Naive thymus-derived CD8-positive, alpha-beta T cell (primary cell): ENCODE data around the gene GRIK1. TPM values are rescaled to one million over a fixed set of nuclear protein-coding genes. Genes with fewer than 3 reads are reported as not detected.
"Not testable (repeated sequence)": the region's sequence is repeated elsewhere in the genome, so short reads cannot be mapped to it uniquely, and the experiment has no call there.

Experiments used
- ATAC-seq, 2 donors: fragments of 150-1000 bp; cut with Tn5 transposase in 1 of 2; sonication (Bioruptor Pico), chemical (Tn5 transposase) in 1 of 2; 1 replicate in 1 of 2; 2 replicates in 1 of 2; pipeline ENCODE4 v1.10.0; 2021; ENCODE audit warnings: mild to moderate bottlenecking in 2 of 2, moderate library complexity in 2 of 2
- POLR2A ChIA-PET: fragments of 350-600 bp; sonication (Branson Sonifier 250); formaldehyde crosslinking; loops from one replicate; lab custom pipeline; 2021; ENCODE audit warnings: antibody characterized with exemption; lab: Charles Lee
- DNase-seq, 10 donors: peaks; one replicate each; pipeline versions ENCODE4 v3.0.0 to v3.0.0-alpha.2; 2020 to 2022
- H3K27ac Mint-ChIP-seq, 10 donors: one replicate each; pipeline ENCODE4 v1.8.0; 2020 to 2022; ENCODE audit warnings: mild to moderate bottlenecking in 10 of 10, mixed read lengths in 10 of 10, moderate library complexity in 4 of 10, inconsistent platforms in 1 of 10
- H3K27me3 Mint-ChIP-seq, 5 donors: one replicate each; pipeline ENCODE4 v1.8.0; 2021 to 2022; ENCODE audit warnings: mixed read lengths in 5 of 5
- H3K36me3 Mint-ChIP-seq, 3 donors: one replicate each; pipeline ENCODE4 v1.8.0; 2020 to 2022; ENCODE audit warnings: mixed read lengths in 3 of 3, mild to moderate bottlenecking in 2 of 3, inconsistent platforms in 1 of 3
- H3K4me1 Mint-ChIP-seq, 4 donors: one replicate each; pipeline ENCODE4 v1.8.0; 2021 to 2022; ENCODE audit warnings: mixed read lengths in 4 of 4
- H3K4me3 Mint-ChIP-seq, 10 donors: one replicate each; pipeline ENCODE4 v1.8.0; 2020 to 2022; ENCODE audit warnings: mild to moderate bottlenecking in 10 of 10, mixed read lengths in 10 of 10, moderate library complexity in 6 of 10, inconsistent platforms in 1 of 10
- H3K9me3 Mint-ChIP-seq, 9 donors: one replicate each; pipeline ENCODE4 v1.8.0; 2020 to 2022; ENCODE audit warnings: mixed read lengths in 9 of 9, mild to moderate bottlenecking in 3 of 9, inconsistent platforms in 1 of 9, moderate library complexity in 1 of 9
- polyA plus RNA-seq, 3 donors: library from polyadenylated mRNA; unstranded; fragments of 300-500 nt; fragmentation: Illumina TruSeq; gene quantifications; one replicate each; pipeline ENCODE4 v1.2.3, GENCODE V29; 2021
- total RNA-seq, 8 experiments: library from RNA in 2 of 8; stranded (reverse) in 2 of 8; gene quantifications; one replicate each; pipeline ENCODE4 v1.2.3 and lab custom pipeline; 2021 to 2026

Gene GRIK1
- total and polyA plus RNA-seq, 5 experiments from 2014 or later = 0.07 TPM; not detected in 4

DNA sequence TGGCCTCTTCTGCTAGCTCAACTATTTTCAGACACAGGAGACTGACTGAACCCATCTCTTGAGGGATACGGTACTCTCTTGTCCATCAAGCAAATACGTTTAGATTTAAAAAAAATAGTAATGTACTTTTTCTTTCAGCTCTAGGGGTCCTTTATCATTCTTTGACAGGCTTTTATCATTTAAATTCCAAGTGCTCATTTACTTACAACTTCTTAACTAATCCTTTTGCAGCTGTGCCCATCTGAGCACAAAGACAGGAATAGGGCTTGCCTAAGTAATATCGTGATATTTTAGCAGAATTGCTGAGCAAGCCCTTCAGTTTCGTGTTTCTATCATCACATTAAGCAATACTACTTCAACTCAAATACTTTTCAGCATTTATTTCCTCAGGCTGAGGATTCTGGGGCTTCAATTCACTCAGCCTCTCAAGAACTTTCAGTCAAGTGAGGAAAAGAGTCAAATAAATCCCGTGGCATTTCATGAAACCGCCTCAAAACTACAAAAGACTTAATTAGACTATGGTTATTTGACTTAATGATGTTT is 323.5 kb downstream of the GRIK1 start:
- DNase-seq = no peak
- Mint-ChIP-seq H3K27ac (no peak overlapping the region), H3K27me3 (no peaks in the 10 kb centered on the region), H3K4me1 (no peaks in the 10 kb centered on the region), H3K36me3 (peaks cover 2 to 9% (median 8%) of the 10 kb centered on the region in 3 donors), H3K4me3 (no peak overlapping the region), H3K9me3 (peaks cover 0 to 7% (median 2%) of the 10 kb centered on the region in 9 donors)
- POLR2A ChIA-PET = no interaction called here
- no peak for ATAC-seq

DNA sequence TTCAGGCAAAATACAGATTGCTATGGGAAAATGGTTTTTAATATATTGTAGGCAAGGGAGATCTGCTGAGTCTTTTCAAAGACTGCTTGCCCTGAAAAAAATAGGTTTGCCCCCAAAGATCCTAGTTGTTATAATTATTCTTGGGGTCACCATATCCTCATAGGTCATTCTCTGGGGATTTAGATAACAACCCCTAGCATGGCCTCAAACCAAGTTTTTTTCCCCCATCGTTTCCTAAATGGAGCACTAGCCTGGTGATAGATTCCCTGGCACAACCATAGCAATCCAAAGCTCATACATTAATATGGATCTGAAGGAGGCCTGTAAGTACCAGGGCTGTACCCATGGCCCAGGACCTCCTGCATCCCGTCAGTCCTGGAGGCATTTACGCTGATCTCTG is 325.9 kb downstream of the GRIK1 start:
- POLR2A ChIA-PET = no interaction called here
- no peak overlapping the region for H3K4me3 Mint-ChIP-seq
- H3K27me3 Mint-ChIP-seq = no peaks in the 10 kb centered on the region
- no peak for ATAC-seq
- H3K27ac Mint-ChIP-seq = peak overlapping the region in 1 of 10 donors; percentile 1
- H3K4me1 Mint-ChIP-seq = no peaks in the 10 kb centered on the region
- peaks cover 0 to 7% (median 2%) of the 10 kb centered on the region in 9 donors for H3K9me3 Mint-ChIP-seq
- no peak for DNase-seq
- peaks cover 3 to 17% (median 9%) of the 10 kb centered on the region in 3 donors for H3K36me3 Mint-ChIP-seq

DNA sequence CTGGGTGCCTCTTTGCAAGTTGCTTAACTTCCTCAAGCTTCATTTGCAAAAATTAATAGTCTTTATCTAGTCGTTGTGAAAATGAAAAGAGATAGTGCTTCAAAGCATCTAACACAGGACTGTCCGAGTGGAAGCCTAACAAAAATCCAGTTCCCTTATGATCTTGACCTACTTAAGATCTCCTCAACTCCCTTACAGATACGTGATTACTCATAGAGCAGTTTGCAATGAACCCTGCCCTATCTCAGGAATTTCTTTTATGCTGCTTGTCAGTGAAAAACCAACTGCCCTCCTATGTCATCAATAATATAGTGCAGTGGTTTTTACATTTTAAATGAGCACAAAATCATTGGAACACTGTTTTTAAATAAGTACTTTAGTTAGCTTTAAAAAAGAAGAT is 326.8 kb downstream of the GRIK1 start:
- H3K27ac Mint-ChIP-seq = no peak overlapping the region
- H3K4me1 Mint-ChIP-seq = no peaks in the 10 kb centered on the region
- POLR2A ChIA-PET = no interaction called here
- H3K9me3 Mint-ChIP-seq = peaks cover 0 to 5% (median 0%) of the 10 kb centered on the region in 9 donors
- no peaks in the 10 kb centered on the region for H3K27me3 Mint-ChIP-seq
- ATAC-seq = no peak
- H3K36me3 Mint-ChIP-seq = peaks cover 2 to 11% (median 4%) of the 10 kb centered on the region in 3 donors
- no peak overlapping the region for H3K4me3 Mint-ChIP-seq
- DNase-seq = no peak

DNA sequence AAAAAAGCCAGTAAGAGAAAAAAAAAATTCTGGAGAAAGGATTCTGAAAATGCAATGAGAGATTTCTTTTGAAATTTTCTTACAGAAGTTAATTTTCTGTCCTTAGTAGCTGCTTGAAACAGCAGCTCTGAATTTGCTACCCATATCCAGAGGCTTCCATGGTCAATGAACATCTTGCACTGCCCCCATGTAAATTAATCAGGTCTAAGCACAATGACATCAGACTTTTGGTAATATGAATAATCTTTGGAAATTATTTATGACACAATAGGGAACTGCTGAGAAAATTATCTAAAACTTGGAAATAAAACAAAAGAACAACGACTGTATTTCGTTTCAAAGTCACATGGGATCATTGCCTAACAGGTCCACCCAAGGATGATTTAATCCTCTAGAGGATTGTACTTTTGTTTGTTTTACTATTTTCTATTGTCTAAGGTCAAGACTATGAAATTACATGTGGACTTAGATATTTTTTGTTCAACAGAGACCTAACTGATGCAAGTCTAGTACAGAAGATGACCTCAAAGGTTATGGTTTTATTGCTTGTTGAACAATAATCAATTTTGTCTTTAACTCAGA is 328.9 kb downstream of the GRIK1 start:
- H3K36me3 Mint-ChIP-seq = peaks cover 4 to 9% (median 4%) of the 10 kb centered on the region in 3 donors
- POLR2A ChIA-PET = no interaction called here
- peaks cover 0 to 2% (median 0%) of the 10 kb centered on the region in 9 donors for H3K9me3 Mint-ChIP-seq
- no peaks in the 10 kb centered on the region for H3K4me1 Mint-ChIP-seq
- DNase-seq (no peak), ATAC-seq (no peak)
- H3K4me3 Mint-ChIP-seq = no peak overlapping the region
- no peaks in the 10 kb centered on the region for H3K27me3 Mint-ChIP-seq
- H3K27ac Mint-ChIP-seq = no peak overlapping the region

DNA sequence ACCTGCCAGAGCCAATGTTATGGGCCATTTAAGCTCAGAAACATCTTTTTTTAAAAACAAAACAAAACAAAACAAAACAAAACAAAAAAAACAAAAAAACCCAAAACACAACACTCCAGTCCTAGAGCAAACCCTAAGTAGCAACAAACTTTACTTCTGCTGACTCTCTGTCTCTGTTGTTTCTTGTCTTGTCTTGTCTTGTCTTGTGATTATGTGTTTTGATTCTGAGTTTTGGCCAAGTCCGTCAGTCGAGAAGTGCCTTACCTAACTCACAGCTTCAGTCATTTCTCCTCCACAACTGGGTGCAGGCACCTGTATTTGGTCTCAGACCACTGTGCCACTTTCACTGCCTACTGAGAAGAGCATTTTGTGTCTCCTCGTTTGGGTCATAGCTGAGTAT is 333.2 kb downstream of the GRIK1 start:
- no peak for DNase-seq
- Mint-ChIP-seq H3K27me3 (no peaks in the 10 kb centered on the region), H3K27ac (no peak overlapping the region), H3K9me3 (peaks cover 0 to 3% (median 0%) of the 10 kb centered on the region in 9 donors), H3K4me1 (no peaks in the 10 kb centered on the region), H3K4me3 (no peak overlapping the region), H3K36me3 (peaks cover 0 to 9% (median 7%) of the 10 kb centered on the region in 3 donors)
- no peak for ATAC-seq
- POLR2A ChIA-PET = no interaction called here

DNA sequence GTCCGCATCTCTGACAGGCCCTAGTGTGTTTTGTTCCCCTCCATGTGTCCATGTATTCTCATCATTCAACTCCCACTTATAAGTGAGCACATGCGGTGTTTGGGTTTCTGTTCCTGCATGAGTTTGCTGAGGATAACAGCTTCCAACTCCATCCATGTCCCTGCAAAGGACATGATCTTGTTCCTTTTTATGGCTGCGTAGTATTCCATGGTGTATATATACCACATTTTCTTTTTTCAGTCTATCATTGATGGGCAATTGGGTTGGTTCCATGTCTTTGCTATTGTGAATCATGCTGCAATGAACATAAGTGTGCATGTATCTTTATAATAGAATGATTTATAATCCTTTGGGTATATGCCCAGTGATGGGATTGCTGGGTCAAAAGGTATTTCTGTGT is 334.6 kb downstream of the GRIK1 start:
- H3K27ac Mint-ChIP-seq, POLR2A ChIA-PET, H3K27me3 Mint-ChIP-seq, H3K4me3 Mint-ChIP-seq, ATAC-seq, H3K9me3 Mint-ChIP-seq, H3K4me1 Mint-ChIP-seq, DNase-seq: not testable (repeated sequence)
- H3K36me3 Mint-ChIP-seq = peaks cover 0 to 12% (median 6%) of the 10 kb centered on the region in 3 donors

DNA sequence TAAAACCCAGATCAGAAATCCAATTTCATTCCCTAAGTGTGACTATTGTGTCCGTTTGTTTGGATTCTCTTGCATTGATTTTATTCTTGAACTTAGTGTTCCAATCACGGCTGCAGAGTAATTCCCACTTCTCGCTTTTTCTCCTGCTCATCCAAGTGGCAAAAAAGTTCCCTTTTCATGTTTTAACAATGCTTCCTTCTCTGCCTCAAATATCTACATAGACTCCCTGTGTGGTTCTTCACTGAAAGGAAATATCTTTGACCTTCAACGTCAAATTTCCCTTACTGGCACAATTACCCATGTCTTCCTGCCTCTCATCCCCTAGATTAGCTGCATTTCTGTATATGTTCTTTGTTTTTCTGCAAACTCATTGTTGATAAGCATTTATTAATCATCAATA is 335.7 kb downstream of the GRIK1 start:
- no peak for ATAC-seq
- no peaks in the 10 kb centered on the region for H3K27me3 Mint-ChIP-seq
- H3K4me1 Mint-ChIP-seq = no peaks in the 10 kb centered on the region
- POLR2A ChIA-PET = no interaction called here
- DNase-seq = no peak
- no peak overlapping the region for H3K4me3 Mint-ChIP-seq
- H3K9me3 Mint-ChIP-seq = peaks cover 0 to 3% (median 0%) of the 10 kb centered on the region in 9 donors
- H3K36me3 Mint-ChIP-seq = peaks cover 0 to 16% (median 5%) of the 10 kb centered on the region in 3 donors
- H3K27ac Mint-ChIP-seq = no peak overlapping the region

DNA sequence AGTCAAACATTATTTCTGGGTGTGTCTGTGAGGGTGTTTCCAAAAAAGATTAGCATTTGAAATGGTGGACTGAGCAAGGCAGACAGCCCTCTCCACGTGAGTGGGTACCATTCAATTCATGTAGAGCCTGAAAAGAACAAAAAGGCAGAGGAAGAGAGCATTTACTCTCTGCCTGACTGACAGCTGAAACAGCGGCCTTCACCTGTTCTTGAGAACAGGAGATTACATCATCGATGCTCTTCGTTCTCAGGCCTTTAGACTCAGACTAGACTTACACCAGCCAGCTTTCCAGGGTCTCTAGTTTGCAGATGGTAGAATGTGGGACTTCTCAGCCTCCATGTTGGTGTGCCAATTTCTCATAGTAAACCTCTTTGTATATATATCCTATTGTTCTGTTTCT is 338.7 kb downstream of the GRIK1 start:
- H3K27ac Mint-ChIP-seq = no peak overlapping the region
- H3K4me3 Mint-ChIP-seq = no peak overlapping the region
- peaks cover 5 to 24% (median 23%) of the 10 kb centered on the region in 3 donors for H3K36me3 Mint-ChIP-seq
- no peaks in the 10 kb centered on the region for H3K4me1 Mint-ChIP-seq
- no peaks in the 10 kb centered on the region for H3K27me3 Mint-ChIP-seq
- peaks cover 0 to 3% (median 0%) of the 10 kb centered on the region in 9 donors for H3K9me3 Mint-ChIP-seq
- DNase-seq (no peak), ATAC-seq (no peak)
- POLR2A ChIA-PET = no interaction called here

DNA sequence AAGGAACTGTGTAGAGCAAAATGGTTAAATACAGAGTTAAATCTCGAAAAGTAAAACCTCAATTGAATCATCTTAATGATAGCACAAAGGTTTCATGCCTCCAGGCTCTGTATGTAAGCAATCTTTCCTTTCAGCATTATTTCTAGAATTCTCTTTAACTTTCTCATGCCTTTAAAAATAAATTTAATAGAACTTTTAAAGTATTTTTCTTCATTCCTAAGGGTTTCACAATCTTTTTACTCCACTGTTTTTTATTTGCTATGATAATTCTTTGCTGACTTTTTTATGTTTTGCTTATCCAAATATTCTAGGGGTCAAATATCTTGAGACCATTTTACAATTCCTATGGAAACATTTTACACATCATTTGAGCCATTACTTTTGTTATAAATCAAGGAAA is 353.1 kb downstream of the GRIK1 start:
- H3K9me3 Mint-ChIP-seq = peaks cover 0 to 2% (median 0%) of the 10 kb centered on the region in 9 donors
- POLR2A ChIA-PET = no interaction called here

DNA sequence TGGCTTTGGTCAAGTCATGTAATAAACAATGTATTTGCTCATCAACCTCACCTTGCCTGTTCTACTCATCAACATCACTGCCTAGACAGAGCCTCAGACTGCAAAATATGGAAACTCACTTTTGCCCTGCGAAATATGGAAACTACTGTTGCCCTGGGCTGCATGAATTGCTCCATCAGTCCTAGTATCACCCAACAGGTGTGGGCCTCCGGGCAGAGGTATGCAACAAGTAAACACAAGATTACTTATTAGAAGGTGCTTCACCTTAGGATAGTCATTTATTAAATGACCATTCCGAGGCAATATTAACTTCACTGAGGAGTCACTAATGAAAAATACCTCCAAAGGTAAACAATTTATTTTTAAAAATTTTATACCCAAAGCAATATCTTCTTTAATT is 354.3 kb downstream of the GRIK1 start:
- POLR2A ChIA-PET = no interaction called here
- ATAC-seq = no peak
- H3K27me3 Mint-ChIP-seq = peaks cover 3 to 9% (median 5%) of the 10 kb centered on the region in 5 donors
- H3K4me1 Mint-ChIP-seq = no peaks in the 10 kb centered on the region
- no peaks in the 10 kb centered on the region for H3K36me3 Mint-ChIP-seq
- H3K4me3 Mint-ChIP-seq = no peak overlapping the region
- no peaks in the 10 kb centered on the region for H3K9me3 Mint-ChIP-seq
- DNase-seq = no peak
- H3K27ac Mint-ChIP-seq = no peak overlapping the region

More for the DNA sequence above, 353.1 kb downstream of the GRIK1 start:
- Mint-ChIP-seq H3K27ac (no peak overlapping the region), H3K36me3 (no peaks in the 10 kb centered on the region), H3K4me3 (no peak overlapping the region), H3K27me3 (peaks cover 3 to 16% (median 11%) of the 10 kb centered on the region in 5 donors), H3K4me1 (no peaks in the 10 kb centered on the region)
- DNase-seq = no peak
- no peak for ATAC-seq

DNA sequence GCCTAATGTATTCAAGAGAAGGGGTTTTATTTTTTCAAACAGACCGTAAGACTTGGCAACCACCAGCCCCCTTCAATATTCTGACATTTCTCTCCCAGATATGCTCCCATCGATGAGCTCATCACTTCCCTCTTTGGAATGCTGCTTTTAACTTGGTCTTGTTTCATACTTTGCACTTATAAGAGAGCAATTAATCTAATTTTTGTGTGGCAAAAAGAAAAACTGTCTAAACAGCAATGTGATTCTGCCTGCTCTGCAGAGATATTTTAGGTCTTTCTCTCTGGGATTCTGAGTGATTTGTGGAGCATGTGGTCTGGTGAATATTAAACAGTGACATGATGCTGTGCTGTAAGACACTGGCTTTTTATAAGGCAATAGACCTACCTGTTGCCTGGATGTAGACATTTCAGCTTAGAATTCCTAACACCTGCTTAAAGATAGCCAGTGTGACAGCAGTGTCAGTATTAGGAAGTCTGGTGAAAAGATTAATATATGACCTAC is 356.3 kb downstream of the GRIK1 start:
- H3K4me3 Mint-ChIP-seq = no peak overlapping the region
- no peaks in the 10 kb centered on the region for H3K9me3 Mint-ChIP-seq
- no peak overlapping the region for H3K27ac Mint-ChIP-seq
- H3K36me3 Mint-ChIP-seq = no peaks in the 10 kb centered on the region
- DNase-seq (no peak), ATAC-seq (no peak)
- no peaks in the 10 kb centered on the region for H3K27me3 Mint-ChIP-seq
- POLR2A ChIA-PET = no interaction called here
- H3K4me1 Mint-ChIP-seq = no peaks in the 10 kb centered on the region

DNA sequence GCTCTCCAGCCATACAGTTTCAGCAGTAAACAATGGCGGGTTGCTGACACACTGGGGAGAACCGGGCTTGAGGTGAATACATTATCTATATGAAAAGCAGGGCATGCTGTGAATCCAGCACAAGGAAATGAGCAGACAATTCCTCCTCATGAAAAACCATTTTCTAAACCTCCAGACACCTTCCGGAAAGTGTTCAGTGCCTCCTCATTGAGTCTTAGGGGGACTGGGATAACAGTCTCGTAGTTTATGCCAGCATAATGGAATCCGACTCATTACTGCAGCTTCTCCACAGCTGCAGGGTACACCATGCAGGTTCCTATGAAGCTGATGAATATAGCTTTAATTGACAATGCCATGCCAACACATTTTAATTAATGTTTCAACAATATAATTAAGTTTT is 356.9 kb downstream of the GRIK1 start:
- POLR2A ChIA-PET = no interaction called here
- no peaks in the 10 kb centered on the region for H3K9me3 Mint-ChIP-seq
- H3K36me3 Mint-ChIP-seq = no peaks in the 10 kb centered on the region
- DNase-seq = no peak
- no peak for ATAC-seq
- H3K27ac Mint-ChIP-seq = no peak overlapping the region
- H3K4me1 Mint-ChIP-seq = no peaks in the 10 kb centered on the region
- H3K27me3 Mint-ChIP-seq = no peaks in the 10 kb centered on the region
- H3K4me3 Mint-ChIP-seq = no peak overlapping the region

DNA sequence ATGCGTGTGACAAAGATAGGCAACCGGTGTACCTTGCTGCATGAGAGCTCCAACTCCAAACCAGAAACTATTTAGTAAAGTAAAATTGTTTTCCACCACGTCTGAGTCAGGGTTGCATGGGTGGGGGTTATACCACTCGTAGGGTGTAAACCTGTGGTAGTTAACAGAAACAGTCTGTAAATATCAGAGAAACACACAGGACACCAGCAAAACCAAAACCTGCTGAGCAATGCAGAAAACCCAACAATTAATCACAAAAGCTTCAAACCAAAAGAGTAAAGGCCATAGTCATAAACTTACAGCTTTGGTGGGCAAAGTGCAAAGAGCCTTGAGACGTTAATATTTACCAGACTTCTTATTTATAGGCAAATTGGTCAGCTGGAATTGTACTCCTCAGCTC is 358.4 kb downstream of the GRIK1 start:
- no peak overlapping the region for H3K4me3 Mint-ChIP-seq
- H3K4me1 Mint-ChIP-seq = no peaks in the 10 kb centered on the region
- no peak overlapping the region for H3K27ac Mint-ChIP-seq
- H3K9me3 Mint-ChIP-seq = no peaks in the 10 kb centered on the region
- no peak for DNase-seq
- POLR2A ChIA-PET = no interaction called here
- no peak for ATAC-seq
- peaks cover 0 to 4% (median 3%) of the 10 kb centered on the region in 3 donors for H3K36me3 Mint-ChIP-seq
- H3K27me3 Mint-ChIP-seq = no peaks in the 10 kb centered on the region
